GM12865 (cell line): ENCODE data around the gene TFG.
A peak's percentile ranks its signal among the peaks of the same experiment; 100 is the strongest.
"Not testable (repeated sequence)": the region's sequence is repeated elsewhere in the genome, so short reads cannot be mapped to it uniquely, and the experiment has no call there.

Source experiments
- DNase-seq: peaks from one replicate; pipeline ENCODE4 v3.0.0; 2010; ENCODE audit warnings: low read depth
- H3K4me3 ChIP-seq: 2 replicates; pipeline ENCODE4 v1.5.1; 2011; ENCODE audit warnings: mild to moderate bottlenecking, low read depth, low read length, control low read depth
- TF ChIP-seq, protein P1 (sequence below): IDR thresholded peaks from 2 replicates; pipeline ENCODE4 v1.5.1; 2011; ENCODE audit warnings: low read length, control low read depth, low read depth, inconsistent platforms; ENCODE audit not compliant: insufficient read depth; ENCODE audit errors: missing control alignments

TFG gene

DNA sequence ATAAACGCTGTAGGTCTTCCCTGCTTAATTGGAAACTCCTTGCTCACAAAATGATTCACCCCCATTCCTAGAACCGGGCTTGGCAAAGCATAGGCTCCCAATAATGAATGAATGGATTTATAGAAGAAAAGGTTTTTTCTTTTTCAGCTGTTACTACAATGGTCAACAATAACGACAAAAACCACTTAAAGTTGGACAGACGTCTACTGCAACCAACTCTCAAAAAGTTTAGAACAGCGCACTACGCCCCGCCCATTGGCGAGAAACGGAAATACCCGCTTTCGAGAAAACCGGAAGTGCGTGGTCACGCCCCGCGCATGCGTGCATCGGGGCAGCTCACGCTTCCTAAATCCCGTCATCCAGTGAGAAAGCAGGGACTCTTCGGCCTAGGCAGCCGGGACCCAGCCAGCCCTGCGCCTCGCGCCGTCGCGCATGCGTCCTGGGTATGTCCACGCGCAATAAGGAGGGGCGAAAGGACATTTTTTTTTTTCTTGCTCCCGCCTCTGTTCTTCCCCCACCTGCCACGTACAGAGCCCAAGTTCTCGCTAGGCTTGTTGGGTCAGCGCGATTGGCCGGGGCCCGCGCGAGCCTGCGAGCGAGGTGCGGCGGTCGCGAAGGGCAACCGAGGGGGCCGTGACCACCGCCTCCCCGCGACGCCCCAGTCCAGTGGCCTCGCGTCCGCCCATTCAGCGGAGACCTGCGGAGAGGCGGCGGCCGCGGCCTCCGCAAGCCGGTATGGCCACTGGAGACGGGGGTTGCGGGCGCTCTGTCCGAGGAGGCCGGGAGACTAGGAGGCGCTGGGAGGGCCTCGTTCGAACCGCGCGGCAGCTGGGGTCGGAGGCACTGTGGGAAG, at the start of gene TFG:
TSS of gene TFG (plus strand) at position 506 of the 853 bp plus-strand sequence. CDS start 4,192 bp downstream, outside the sequence.
- DNase-seq: peak; percentile 99
- TF ChIP-seq, protein P1, sequence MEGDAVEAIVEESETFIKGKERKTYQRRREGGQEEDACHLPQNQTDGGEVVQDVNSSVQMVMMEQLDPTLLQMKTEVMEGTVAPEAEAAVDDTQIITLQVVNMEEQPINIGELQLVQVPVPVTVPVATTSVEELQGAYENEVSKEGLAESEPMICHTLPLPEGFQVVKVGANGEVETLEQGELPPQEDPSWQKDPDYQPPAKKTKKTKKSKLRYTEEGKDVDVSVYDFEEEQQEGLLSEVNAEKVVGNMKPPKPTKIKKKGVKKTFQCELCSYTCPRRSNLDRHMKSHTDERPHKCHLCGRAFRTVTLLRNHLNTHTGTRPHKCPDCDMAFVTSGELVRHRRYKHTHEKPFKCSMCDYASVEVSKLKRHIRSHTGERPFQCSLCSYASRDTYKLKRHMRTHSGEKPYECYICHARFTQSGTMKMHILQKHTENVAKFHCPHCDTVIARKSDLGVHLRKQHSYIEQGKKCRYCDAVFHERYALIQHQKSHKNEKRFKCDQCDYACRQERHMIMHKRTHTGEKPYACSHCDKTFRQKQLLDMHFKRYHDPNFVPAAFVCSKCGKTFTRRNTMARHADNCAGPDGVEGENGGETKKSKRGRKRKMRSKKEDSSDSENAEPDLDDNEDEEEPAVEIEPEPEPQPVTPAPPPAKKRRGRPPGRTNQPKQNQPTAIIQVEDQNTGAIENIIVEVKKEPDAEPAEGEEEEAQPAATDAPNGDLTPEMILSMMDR: no peak
- H3K4me3 ChIP-seq: peak within 1 kb of the TSS; percentile 67

DNA sequence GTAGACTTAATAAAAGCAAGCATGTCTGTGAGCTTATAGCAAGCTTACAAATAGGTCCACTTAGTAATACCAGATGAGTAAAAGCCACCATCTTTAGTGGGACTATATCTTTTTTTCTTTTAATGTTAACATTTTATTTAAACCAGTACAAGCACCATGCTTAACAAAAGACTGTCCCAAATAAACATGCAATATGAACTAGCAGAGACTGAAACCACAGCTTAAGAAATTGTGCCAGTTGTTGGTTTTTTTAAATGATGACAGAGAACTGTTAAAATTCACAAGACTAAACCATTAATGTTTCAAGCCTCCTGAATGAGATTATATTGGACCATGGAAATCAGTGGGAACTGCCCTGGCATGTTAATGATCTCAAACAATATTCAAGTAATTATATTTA, 48.0 kb upstream of the TFG start:
- not testable (repeated sequence) for DNase-seq, H3K4me3 ChIP-seq

DNA sequence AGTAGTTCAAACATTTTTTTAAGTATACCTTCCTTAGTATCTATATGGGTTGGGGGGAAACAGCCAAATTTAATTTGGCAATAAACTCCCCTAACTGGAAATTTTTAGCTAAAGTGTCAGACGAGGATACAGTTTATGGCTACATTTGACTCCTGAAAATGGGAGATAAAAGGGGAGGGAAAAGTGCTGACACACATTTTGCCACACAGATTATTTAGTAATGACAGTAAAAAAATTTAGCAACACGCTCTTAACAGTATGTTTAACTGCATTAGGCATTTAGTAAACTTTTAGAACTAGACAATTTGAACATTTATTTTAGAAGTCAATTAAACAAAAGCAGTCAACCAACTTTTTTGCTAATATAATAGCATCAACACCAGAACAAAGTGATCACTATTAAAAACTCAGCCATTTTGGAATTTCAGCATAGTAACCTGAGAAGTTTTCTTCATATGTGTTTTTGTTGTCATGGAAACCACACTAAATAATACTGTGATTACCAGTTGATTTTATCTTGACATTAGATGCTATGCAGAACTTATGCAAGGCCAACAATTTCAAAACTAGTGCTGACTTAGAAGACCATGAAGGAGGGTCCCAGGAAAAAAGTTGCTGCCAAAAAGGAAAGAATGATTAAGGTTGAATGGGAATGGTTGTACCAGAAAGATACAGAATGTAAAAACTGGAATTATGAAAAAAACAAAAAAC, 47.0 kb upstream of the TFG start:
- H3K4me3 ChIP-seq: no peak overlapping the region
- TF ChIP-seq, protein P1: no peak
- DNase-seq: no peak

DNA sequence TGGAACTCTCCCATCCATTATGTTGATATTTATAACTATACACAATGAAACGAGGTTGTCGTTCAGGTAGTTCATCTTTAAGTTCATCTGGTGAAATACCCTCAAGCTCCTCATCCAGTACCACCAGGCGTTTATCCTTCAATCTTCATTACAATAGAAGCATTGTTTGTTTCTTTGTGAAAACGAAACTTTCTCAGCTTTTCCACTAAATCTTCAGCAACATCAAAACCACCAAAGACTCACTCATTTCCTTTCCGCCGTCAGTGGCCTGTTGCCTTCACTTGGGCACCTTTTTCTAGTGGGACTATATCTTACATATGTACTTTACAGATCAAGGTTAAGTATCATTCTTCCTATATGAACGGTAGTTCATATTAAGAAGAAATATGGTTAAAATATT, 44.1 kb upstream of the TFG start:
- no peak overlapping the region for H3K4me3 ChIP-seq
- DNase-seq: peak; percentile 19

DNA sequence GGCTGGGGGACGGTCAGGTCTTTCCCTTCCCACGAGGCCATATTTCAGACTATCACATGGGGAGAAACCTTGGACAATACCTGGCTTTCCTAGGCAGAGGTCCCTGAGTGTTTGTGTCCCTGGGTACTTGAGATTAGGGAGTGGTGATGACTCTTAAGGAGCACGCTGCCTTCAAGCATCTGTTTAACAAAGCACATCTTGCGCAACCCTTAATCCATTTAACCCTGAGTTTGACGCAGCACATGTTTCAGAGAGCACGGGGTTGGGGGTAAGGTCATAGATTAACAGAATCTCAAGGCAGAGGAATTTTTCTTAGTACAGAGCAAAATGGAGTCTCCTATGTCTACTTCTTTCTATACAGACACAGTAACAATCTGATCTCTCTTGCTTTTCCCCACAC, 42.6 kb upstream of the TFG start:
- not testable (repeated sequence) for H3K4me3 ChIP-seq, DNase-seq

More for the DNA sequence above, 44.1 kb upstream of the TFG start:
- TF ChIP-seq, protein P1: no peak

DNA sequence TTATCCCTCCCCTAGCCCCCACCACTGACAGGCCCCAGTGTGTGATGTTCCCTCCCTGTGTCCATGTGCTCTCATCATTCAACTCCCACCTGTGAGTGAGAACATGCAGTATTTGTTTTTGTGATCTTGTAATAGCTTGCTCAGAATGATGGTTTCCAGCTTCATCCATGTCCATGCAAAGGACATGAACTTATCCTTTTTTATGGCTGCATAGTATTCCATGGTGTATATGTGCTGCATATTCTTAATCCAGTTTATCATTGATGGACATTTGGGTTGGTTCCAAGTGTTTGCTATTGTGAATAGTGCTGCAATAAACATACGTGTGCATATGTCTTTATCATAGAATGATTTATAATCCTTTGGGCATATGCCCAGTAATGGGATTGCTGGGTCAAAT, 42.0 kb upstream of the TFG start:
- DNase-seq, H3K4me3 ChIP-seq: not testable (repeated sequence)

DNA sequence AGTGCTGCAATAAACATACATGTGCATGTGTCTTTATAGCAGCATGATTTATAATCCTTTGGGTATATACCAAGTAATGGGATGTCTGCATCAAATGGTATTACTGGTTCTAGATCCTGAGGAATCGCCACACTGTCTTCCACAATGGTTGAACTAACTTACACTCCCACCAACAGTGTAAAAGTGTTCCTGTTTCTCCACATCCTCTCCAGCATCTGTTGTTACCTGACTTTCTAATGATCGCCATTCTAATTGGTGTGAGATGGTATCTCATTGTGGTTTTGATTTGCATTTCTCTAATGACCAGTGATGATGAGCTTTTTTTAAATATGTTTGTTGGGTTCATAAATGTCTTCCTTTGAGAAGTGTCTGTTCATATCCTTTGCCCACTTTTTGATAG, 38.3 kb upstream of the TFG start:
- H3K4me3 ChIP-seq, DNase-seq: not testable (repeated sequence)

DNA sequence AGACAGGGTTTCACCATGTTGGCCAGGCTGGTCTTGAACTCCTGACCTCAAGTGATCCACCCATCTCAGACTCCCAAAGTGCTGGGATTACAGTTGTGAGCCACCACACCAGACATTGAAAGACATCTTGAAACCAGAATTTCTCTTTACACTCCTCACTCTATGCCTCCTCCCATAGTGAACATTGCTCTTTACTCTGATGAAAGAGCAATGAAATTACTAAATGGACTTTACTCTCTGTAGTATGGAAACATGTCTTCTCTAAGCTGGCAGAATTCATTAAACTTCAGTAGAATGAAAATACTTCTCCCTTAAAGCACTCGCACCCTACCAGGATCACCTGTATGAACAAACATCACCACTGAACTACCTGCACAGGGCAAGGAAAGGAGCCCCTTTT, 27.8 kb upstream of the TFG start:
- TF ChIP-seq, protein P1: no peak
- DNase-seq: no peak
- H3K4me3 ChIP-seq: no peak overlapping the region
